ENCODE results near the gene SCAF11.

SCAF11 gene

GRCh38 chr12:45991284-45992249, 1.2 kb upstream of the SCAF11 start:
- Histone ChIP-seq H2AFZ (ENCODE audit: low read depth, low read length, severe bottlenecking) (peak overlapping the region; percentile 75), H3K9me2 (replicated peaks; ENCODE audit: insufficient read depth, low read length) (no peaks in the 10 kb centered on the region), H3K9ac (ENCODE audit: low read length) (peak overlapping the region; percentile 72), H3F3A (ENCODE audit: insufficient read depth) (peaks cover 13% of the 10 kb centered on the region), H3K36me3 (ENCODE audit: low read length) (no peaks in the 10 kb centered on the region), H3K27ac (ENCODE audit: low read depth, low read length) (peak overlapping the region; percentile 51), H3K9me3 (ENCODE audit: insufficient read depth, low read length) (no peaks in the 10 kb centered on the region), H3K4me3 (ENCODE audit: insufficient read depth, low read length, poor library complexity, severe bottlenecking) (peak overlapping the region; percentile 62), H3K27me3 (ENCODE audit: low read length) (no peaks in the 10 kb centered on the region), H3K4me2 (ENCODE audit: low read depth, low read length, poor library complexity, severe bottlenecking) (peak overlapping the region; percentile 71), H3K79me2 (ENCODE audit: insufficient read depth, low read length) (peaks cover 38% of the 10 kb centered on the region), H4K20me1 (ENCODE audit: low read depth, low read length) (peaks cover 9% of the 10 kb centered on the region; the same call in 1 of the 2 replicates)
- TF ChIP-seq EZH2phosphoT487 (conservative IDR thresholded peaks at IDR 0.05; ENCODE audit: low read length) = no peak
- no peak for TF ChIP-seq CTCF (IDR thresholded peaks at IDR 0.05; ENCODE audit: insufficient read depth, low read length, poor library complexity, severe bottlenecking)

GRCh38 chr12:45989721-45990467, 480 bp downstream of the SCAF11 start:
- Histone ChIP-seq H3K27ac (ENCODE audit: low read depth, low read length) (peak overlapping the region; percentile 89), H3K27me3 (ENCODE audit: low read length) (no peaks in the 10 kb centered on the region), H3K9me2 (replicated peaks; ENCODE audit: insufficient read depth, low read length) (no peaks in the 10 kb centered on the region), H2AFZ (ENCODE audit: low read depth, low read length, severe bottlenecking) (peak overlapping the region; percentile 78), H3K4me3 (ENCODE audit: insufficient read depth, low read length, poor library complexity, severe bottlenecking) (peak overlapping the region; percentile 86), H3K9ac (ENCODE audit: low read length) (peak overlapping the region; percentile 97), H3K4me2 (ENCODE audit: low read depth, low read length, poor library complexity, severe bottlenecking) (peak overlapping the region; percentile 99), H3F3A (ENCODE audit: insufficient read depth) (peaks cover 13% of the 10 kb centered on the region), H3K36me3 (ENCODE audit: low read length) (0 out of 2 replicates have a peak, but pooled peaks cover 11% of the 10 kb centered on the region), H4K20me1 (ENCODE audit: low read depth, low read length) (peaks cover 9% of the 10 kb centered on the region; the same call in 1 of the 2 replicates), H3K79me2 (ENCODE audit: insufficient read depth, low read length) (peaks cover 54% of the 10 kb centered on the region), H3K9me3 (ENCODE audit: insufficient read depth, low read length) (no peaks in the 10 kb centered on the region)
- TF ChIP-seq EZH2phosphoT487 (conservative IDR thresholded peaks at IDR 0.05; ENCODE audit: low read length) (no peak), CTCF (IDR thresholded peaks at IDR 0.05; ENCODE audit: insufficient read depth, low read length, poor library complexity, severe bottlenecking) (no peak)

GRCh38 chr12:45989287-45989686, 1.1 kb downstream of the SCAF11 start:
- Histone ChIP-seq H3K9ac (ENCODE audit: low read length) (peak overlapping the region; percentile 97), H3K27ac (ENCODE audit: low read depth, low read length) (peak overlapping the region; percentile 89), H3K79me2 (ENCODE audit: insufficient read depth, low read length) (peaks cover 60% of the 10 kb centered on the region), H3K27me3 (ENCODE audit: low read length) (no peaks in the 10 kb centered on the region), H3K4me2 (ENCODE audit: low read depth, low read length, poor library complexity, severe bottlenecking) (peak overlapping the region; percentile 99), H3K9me3 (ENCODE audit: insufficient read depth, low read length) (no peaks in the 10 kb centered on the region), H3K9me2 (replicated peaks; ENCODE audit: insufficient read depth, low read length) (no peaks in the 10 kb centered on the region), H3F3A (ENCODE audit: insufficient read depth) (peaks cover 13% of the 10 kb centered on the region), H2AFZ (ENCODE audit: low read depth, low read length, severe bottlenecking) (peak overlapping the region; percentile 78), H3K36me3 (ENCODE audit: low read length) (0 out of 2 replicates have a peak, but pooled peaks cover 12% of the 10 kb centered on the region), H4K20me1 (ENCODE audit: low read depth, low read length) (peaks cover 10% of the 10 kb centered on the region; the same call in 1 of the 2 replicates), H3K4me3 (ENCODE audit: insufficient read depth, low read length, poor library complexity, severe bottlenecking) (peak overlapping the region; percentile 86)
- no peak for TF ChIP-seq EZH2phosphoT487 (conservative IDR thresholded peaks at IDR 0.05; ENCODE audit: low read length)
- TF ChIP-seq CTCF (IDR thresholded peaks at IDR 0.05; ENCODE audit: insufficient read depth, low read length, poor library complexity, severe bottlenecking) = no peak

Data from SU-DHL-6 (cell line).